OCI-LY1 (cell line): ENCODE data around the gene USP28.

Experiments used
- H2AFZ ChIP-seq: fragments of 200-600 bp; sonication (generic), shearing (Covaris generic); 2 replicates; pipeline ENCODE4 v1.6.0; 2014; ENCODE audit warnings: antibody characterized with exemption, mild to moderate bottlenecking, low read length
- H3F3A ChIP-seq: fragments of 200-600 bp; sonication (generic), shearing (Covaris generic); 2 replicates; pipeline ENCODE4 v1.6.0; 2014; ENCODE audit warnings: mild to moderate bottlenecking, antibody characterized with exemption, low read length, moderate library complexity; ENCODE audit not compliant: insufficient read depth
- H3K27ac ChIP-seq: fragments of 200-600 bp; sonication (generic); 2 replicates; pipeline ENCODE4 v1.5.1; 2014; ENCODE audit warnings: low read length, mixed run types, mild to moderate bottlenecking, low read depth; ENCODE audit not compliant: poor library complexity, severe bottlenecking
- H3K27me3 ChIP-seq: fragments of 200-600 bp; sonication (generic); 2 replicates; pipeline ENCODE4 v1.6.0; 2014; ENCODE audit warnings: antibody characterized with exemption, mild to moderate bottlenecking, low read length, moderate library complexity; ENCODE audit not compliant: insufficient read depth
- H3K36me3 ChIP-seq: fragments of 200-600 bp; sonication (generic); 2 replicates; pipeline ENCODE4 v1.6.1; 2014; ENCODE audit warnings: mild to moderate bottlenecking, antibody characterized with exemption, low read length, moderate library complexity, mixed read lengths; ENCODE audit not compliant: insufficient read depth
- H3K4me1 ChIP-seq: fragments of 200-600 bp; sonication (generic); 2 replicates; pipeline ENCODE4 v1.5.1; 2014; ENCODE audit warnings: mild to moderate bottlenecking, low read length, moderate library complexity; ENCODE audit not compliant: insufficient read depth, severe bottlenecking
- H3K4me2 ChIP-seq: fragments of 200-600 bp; sonication (generic), shearing (Covaris generic); 2 replicates; pipeline ENCODE4 v1.6.1; 2014; ENCODE audit warnings: low read length
- H3K4me3 ChIP-seq: fragments of 200-600 bp; sonication (generic); 2 replicates; pipeline ENCODE4 v1.5.1; 2014; ENCODE audit warnings: low read length, low read depth, mild to moderate bottlenecking, mixed read lengths; ENCODE audit not compliant: poor library complexity, severe bottlenecking
- H3K79me2 ChIP-seq: fragments of 200-600 bp; shearing (Covaris generic); 2 replicates; pipeline ENCODE4 v1.6.1; 2016; ENCODE audit warnings: mixed run types, low read length, mixed read lengths; ENCODE audit not compliant: insufficient read depth
- H3K9ac ChIP-seq: fragments of 200-600 bp; sonication (generic), shearing (Covaris generic); 2 replicates; pipeline ENCODE4 v1.6.1; 2014; ENCODE audit warnings: mild to moderate bottlenecking, low read length, mixed read lengths
- H3K9me2 ChIP-seq: fragments of 200-600 bp; sonication (generic), shearing (Covaris generic); 2 replicates; pipeline ENCODE4 v1.6.1; 2014; ENCODE audit warnings: low read depth, mild to moderate bottlenecking, low read length, mixed read lengths
- H3K9me3 ChIP-seq: fragments of 200-600 bp; shearing (Covaris generic); 2 replicates; pipeline ENCODE4 v1.6.1; 2014; ENCODE audit warnings: low read length, mixed read lengths
- H4K20me1 ChIP-seq: fragments of 200-600 bp; sonication (generic), shearing (Covaris generic); 2 replicates; pipeline ENCODE4 v1.6.0; 2016; ENCODE audit warnings: mild to moderate bottlenecking, low read length; ENCODE audit not compliant: insufficient read depth
- EZH2 ChIP-seq: fragments of 200-600 bp; sonication (generic), shearing (Covaris generic); IDR thresholded peaks from 2 replicates; pipeline ENCODE4 v1.8.0; 2017; ENCODE audit warnings: borderline replicate concordance, mixed run types, mild to moderate bottlenecking, antibody characterized with exemption, low read length, moderate library complexity, mixed read lengths
- TF ChIP-seq, protein P1 (sequence below): fragments of 200-600 bp; sonication (generic), shearing (Covaris generic); IDR thresholded peaks from 2 replicates; pipeline ENCODE4 v1.5.1; 2017; ENCODE audit warnings: mild to moderate bottlenecking, antibody characterized with exemption, low read length, moderate library complexity, mixed read lengths

Gene USP28

DNA sequence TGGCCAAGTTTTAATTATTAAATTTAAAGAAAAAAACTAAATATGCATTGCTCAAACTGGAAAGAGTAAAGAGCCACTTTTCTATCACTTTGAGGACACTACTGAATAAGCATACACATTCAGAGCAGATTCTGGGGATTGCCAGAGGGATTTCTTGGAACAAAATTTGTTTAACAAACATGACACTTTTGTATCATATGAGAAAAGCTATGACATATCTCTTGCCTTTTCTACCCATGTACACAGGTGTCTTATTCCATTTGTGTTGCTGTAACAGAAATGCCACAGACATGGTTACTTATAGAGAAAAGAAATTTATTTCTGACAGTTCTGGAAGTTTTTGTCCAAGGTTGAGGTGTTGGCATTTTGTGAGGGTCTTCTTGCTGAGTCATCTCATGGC lies 13.5 kb upstream of the USP28 start:
- Histone ChIP-seq H3K27ac (no peak overlapping the region), H4K20me1 (no peaks in the 10 kb centered on the region), H3K79me2 (no peaks in the 10 kb centered on the region), H3K4me2 (no peak overlapping the region), H2AFZ (no peak overlapping the region), H3K9ac (no peak overlapping the region), H3K4me1 (no peaks in the 10 kb centered on the region), H3K4me3 (no peak overlapping the region), H3K9me2 (no peaks in the 10 kb centered on the region), H3F3A (no peaks in the 10 kb centered on the region), H3K9me3 (no peaks in the 10 kb centered on the region), H3K36me3 (no peaks in the 10 kb centered on the region), H3K27me3 (no peaks in the 10 kb centered on the region)
- no peak for TF ChIP-seq EZH2
- TF ChIP-seq, protein P1, sequence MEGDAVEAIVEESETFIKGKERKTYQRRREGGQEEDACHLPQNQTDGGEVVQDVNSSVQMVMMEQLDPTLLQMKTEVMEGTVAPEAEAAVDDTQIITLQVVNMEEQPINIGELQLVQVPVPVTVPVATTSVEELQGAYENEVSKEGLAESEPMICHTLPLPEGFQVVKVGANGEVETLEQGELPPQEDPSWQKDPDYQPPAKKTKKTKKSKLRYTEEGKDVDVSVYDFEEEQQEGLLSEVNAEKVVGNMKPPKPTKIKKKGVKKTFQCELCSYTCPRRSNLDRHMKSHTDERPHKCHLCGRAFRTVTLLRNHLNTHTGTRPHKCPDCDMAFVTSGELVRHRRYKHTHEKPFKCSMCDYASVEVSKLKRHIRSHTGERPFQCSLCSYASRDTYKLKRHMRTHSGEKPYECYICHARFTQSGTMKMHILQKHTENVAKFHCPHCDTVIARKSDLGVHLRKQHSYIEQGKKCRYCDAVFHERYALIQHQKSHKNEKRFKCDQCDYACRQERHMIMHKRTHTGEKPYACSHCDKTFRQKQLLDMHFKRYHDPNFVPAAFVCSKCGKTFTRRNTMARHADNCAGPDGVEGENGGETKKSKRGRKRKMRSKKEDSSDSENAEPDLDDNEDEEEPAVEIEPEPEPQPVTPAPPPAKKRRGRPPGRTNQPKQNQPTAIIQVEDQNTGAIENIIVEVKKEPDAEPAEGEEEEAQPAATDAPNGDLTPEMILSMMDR: no peak

DNA sequence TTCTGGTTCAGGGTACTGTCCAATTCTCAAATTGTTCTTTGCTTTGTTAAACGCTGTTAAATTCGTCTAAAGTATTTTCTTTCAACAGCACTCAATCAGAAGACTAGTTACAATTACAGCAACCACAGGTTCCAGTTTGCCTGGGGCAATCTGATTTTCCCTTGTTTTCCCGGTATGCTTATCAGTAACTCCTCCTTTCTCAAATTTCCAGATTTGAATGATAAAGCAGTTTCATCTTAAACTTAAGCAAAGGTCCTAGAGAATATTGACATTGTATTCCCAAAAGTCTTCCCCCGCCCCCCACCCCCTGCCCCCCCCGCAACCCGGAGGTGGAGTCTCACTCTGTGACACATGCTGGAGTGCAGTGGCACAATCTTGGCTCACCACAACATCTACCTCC lies 10.5 kb upstream of the USP28 start:
- Histone ChIP-seq H3K27ac (no peak overlapping the region), H3K36me3 (no peaks in the 10 kb centered on the region), H3F3A (no peaks in the 10 kb centered on the region), H3K9me2 (no peaks in the 10 kb centered on the region), H3K4me2 (no peak overlapping the region), H3K9ac (no peak overlapping the region), H3K9me3 (no peaks in the 10 kb centered on the region), H3K27me3 (no peaks in the 10 kb centered on the region), H2AFZ (no peak overlapping the region), H3K79me2 (no peaks in the 10 kb centered on the region), H3K4me3 (no peak overlapping the region), H3K4me1 (no peaks in the 10 kb centered on the region), H4K20me1 (no peaks in the 10 kb centered on the region)
- no peak for TF ChIP-seq EZH2
- TF ChIP-seq, protein P1: no peak

DNA sequence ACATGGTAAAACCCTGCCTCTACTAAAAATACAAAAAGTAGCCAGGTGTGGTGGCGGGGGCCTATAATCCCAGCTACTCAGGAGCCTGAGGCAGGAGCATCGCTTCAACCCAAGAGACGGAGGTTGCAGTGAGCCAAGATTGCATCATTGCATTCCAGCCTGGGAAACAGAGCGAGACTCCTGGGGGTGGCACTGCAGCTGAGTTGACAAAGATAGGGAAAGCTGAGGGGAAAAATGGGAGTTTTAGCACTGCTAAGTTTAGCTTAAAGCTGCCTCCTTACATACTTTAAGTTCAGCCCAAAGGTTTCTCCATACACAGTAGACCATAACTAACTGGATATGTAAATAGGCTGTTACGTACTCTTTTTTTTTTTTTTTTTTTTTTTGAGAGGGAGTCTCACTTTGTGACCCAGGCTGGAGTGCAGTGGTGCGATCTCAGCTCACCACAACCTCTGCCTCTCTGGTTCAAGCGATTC lies 9.0 kb upstream of the USP28 start:
- H3F3A ChIP-seq: no peaks in the 10 kb centered on the region
- H3K79me2 ChIP-seq: no peaks in the 10 kb centered on the region
- H3K36me3 ChIP-seq: no peaks in the 10 kb centered on the region
- H4K20me1 ChIP-seq: no peaks in the 10 kb centered on the region
- no peak overlapping the region for H3K4me2 ChIP-seq
- H3K9me2 ChIP-seq: no peaks in the 10 kb centered on the region
- H3K4me3 ChIP-seq: no peak overlapping the region
- TF ChIP-seq EZH2: no peak
- TF ChIP-seq, protein P1: no peak
- H3K9ac ChIP-seq: no peak overlapping the region
- no peaks in the 10 kb centered on the region for H3K4me1 ChIP-seq
- no peak overlapping the region for H3K27ac ChIP-seq
- no peaks in the 10 kb centered on the region for H3K27me3 ChIP-seq
- no peaks in the 10 kb centered on the region for H3K9me3 ChIP-seq
- H2AFZ ChIP-seq: no peak overlapping the region
